Endometrial microvascular endothelial cells (primary cell): ENCODE results near the gene ZMAT5. TPM values are rescaled to one million over a fixed set of nuclear protein-coding genes. Genes with fewer than 3 reads are reported as not detected.

ENCODE experiments used
- in situ Hi-C: cut with HindIII; loops from 2 replicates; pipeline ENCODE4 v1.10.0; 2017; ENCODE audit warnings: low sequenced_read_pairs, low pct_unique_long_range_greater_than_20kb; ENCODE audit errors: inconsistent ontology term
- total RNA-seq: library from RNA; depleted of rRNA; stranded (reverse); fragments of >200 nt; gene quantifications from one replicate; pipeline ENCODE4 v1.2.3, GENCODE V29; 2015; ENCODE audit errors: inconsistent ontology term

ZMAT5 gene
- total RNA-seq, 1 donor from 2014 or later: 15.9 TPM

GRCh38 chr22:29701155-29701999 is 65.4 kb downstream of the ZMAT5 start:
- in situ Hi-C loops: no loop called here

GRCh38 chr22:29700900-29701154 is 66.0 kb downstream of the ZMAT5 start:
- in situ Hi-C loops: no loop called here

- in situ Hi-C loops: no loop called here
Measured at GRCh38 chr22:29700206-29700899, 66.5 kb downstream of the ZMAT5 start.

- in situ Hi-C loops: no loop called here
Measured at GRCh38 chr22:29697853-29698598, 68.8 kb downstream of the ZMAT5 start.

GRCh38 chr22:29695129-29695926 is 71.5 kb downstream of the ZMAT5 start:
- in situ Hi-C loops: no loop called here

- in situ Hi-C loops: no loop called here
Measured at GRCh38 chr22:29693671-29694070, 73.1 kb downstream of the ZMAT5 start.

- in situ Hi-C loops: no loop called here
Measured at GRCh38 chr22:29693161-29693560, 73.6 kb downstream of the ZMAT5 start.

GRCh38 chr22:29692327-29692640 is 74.5 kb downstream of the ZMAT5 start:
- in situ Hi-C loops: no loop called here

GRCh38 chr22:29691636-29692326 is 75.0 kb downstream of the ZMAT5 start:
- in situ Hi-C loops: no loop called here

GRCh38 chr22:29690476-29690875 is 76.3 kb downstream of the ZMAT5 start:
- in situ Hi-C loops: no loop called here

GRCh38 chr22:29689880-29690213 is 77.0 kb downstream of the ZMAT5 start:
- in situ Hi-C loops: no loop called here

- in situ Hi-C loops: no loop called here
Measured at GRCh38 chr22:29689206-29689879, 77.5 kb downstream of the ZMAT5 start.

- in situ Hi-C loops: no loop called here
Measured at GRCh38 chr22:29684244-29684643, 82.6 kb downstream of the ZMAT5 start.

- in situ Hi-C loops: no loop called here
Measured at GRCh38 chr22:29683536-29683935, 83.3 kb downstream of the ZMAT5 start.

Other genes with a start within 250 kb of the ZMAT5 start
- gene THOC5, start 213.2 kb downstream of the ZMAT5 start, total RNA-seq: 47.7 TPM
- gene NIPSNAP1, start 185.9 kb downstream of the ZMAT5 start, total RNA-seq: 42.0 TPM
- 127 TPM for gene NF2, start 163.4 kb downstream of the ZMAT5 start, total RNA-seq
- gene CABP7, start 47.0 kb downstream of the ZMAT5 start, total RNA-seq: not detected
- gene UQCR10, start 362 bp upstream of the ZMAT5 start, total RNA-seq: 59.6 TPM
- 40.9 TPM for gene ASCC2, start 71.3 kb upstream of the ZMAT5 start, total RNA-seq
- 22.3 TPM for gene MTMR3, start 116.2 kb upstream of the ZMAT5 start, total RNA-seq